Neutrophil (primary cell): ENCODE data around the gene TNS3.

Experiments
- H3K27ac ChIP-seq: fragments of 200-600 bp; sonication (generic); 2 replicates; pipeline ENCODE4 v1.5.1; 2016; ENCODE audit warnings: mild to moderate bottlenecking, moderate library complexity
- H3K27me3 ChIP-seq: fragments of 200-600 bp; sonication (generic); 2 replicates; pipeline ENCODE4 v1.6.0; 2016; ENCODE audit warnings: mild to moderate bottlenecking
- H3K36me3 ChIP-seq: fragments of 200-600 bp; sonication (generic); 2 replicates; pipeline ENCODE4 v1.5.1; 2017
- H3K4me1 ChIP-seq, 2 experiments: fragments of 200-600 bp in 1 of 2; sonication (generic) in 1 of 2; 1 replicate in 1 of 2; 2 replicates in 1 of 2; pipeline versions ENCODE4 v1.5.1 to v1.6.1; 2013 to 2016; ENCODE audit warnings: low read depth in 1 of 2, low read length in 1 of 2, mild to moderate bottlenecking in 1 of 2, moderate library complexity in 1 of 2; ENCODE audit not compliant: control insufficient read depth in 1 of 2, insufficient read depth in 1 of 2
- H3K4me3 ChIP-seq, 2 experiments: fragments of 200-600 bp in 1 of 2; sonication (generic) in 1 of 2; 1 replicate in 1 of 2; 2 replicates in 1 of 2; pipeline ENCODE4 v1.5.1; 2013 to 2016; ENCODE audit warnings: low read depth in 1 of 2, low read length in 1 of 2, mild to moderate bottlenecking in 1 of 2, moderate library complexity in 1 of 2
- H3K9me3 ChIP-seq: fragments of 200-600 bp; sonication (generic); 2 replicates; pipeline ENCODE4 v1.5.1; 2016
- TF ChIP-seq, protein P1 (sequence below): fragments of 200-600 bp; sonication (generic); IDR thresholded peaks from 2 replicates; pipeline ENCODE4 v1.5.1; 2016; ENCODE audit warnings: antibody characterized with exemption

The TNS3 gene

GRCh38 chr7:47333554-47333887 lies 248.4 kb downstream of the TNS3 start:
- Histone ChIP-seq H3K4me3 (no peak overlapping the region), H3K27me3 (no peaks in the 10 kb centered on the region), H3K27ac (no peak overlapping the region), H3K4me1 (no peaks in the 10 kb centered on the region), H3K9me3 (no peaks in the 10 kb centered on the region), H3K36me3 (no peaks in the 10 kb centered on the region)
- TF ChIP-seq, protein P1, sequence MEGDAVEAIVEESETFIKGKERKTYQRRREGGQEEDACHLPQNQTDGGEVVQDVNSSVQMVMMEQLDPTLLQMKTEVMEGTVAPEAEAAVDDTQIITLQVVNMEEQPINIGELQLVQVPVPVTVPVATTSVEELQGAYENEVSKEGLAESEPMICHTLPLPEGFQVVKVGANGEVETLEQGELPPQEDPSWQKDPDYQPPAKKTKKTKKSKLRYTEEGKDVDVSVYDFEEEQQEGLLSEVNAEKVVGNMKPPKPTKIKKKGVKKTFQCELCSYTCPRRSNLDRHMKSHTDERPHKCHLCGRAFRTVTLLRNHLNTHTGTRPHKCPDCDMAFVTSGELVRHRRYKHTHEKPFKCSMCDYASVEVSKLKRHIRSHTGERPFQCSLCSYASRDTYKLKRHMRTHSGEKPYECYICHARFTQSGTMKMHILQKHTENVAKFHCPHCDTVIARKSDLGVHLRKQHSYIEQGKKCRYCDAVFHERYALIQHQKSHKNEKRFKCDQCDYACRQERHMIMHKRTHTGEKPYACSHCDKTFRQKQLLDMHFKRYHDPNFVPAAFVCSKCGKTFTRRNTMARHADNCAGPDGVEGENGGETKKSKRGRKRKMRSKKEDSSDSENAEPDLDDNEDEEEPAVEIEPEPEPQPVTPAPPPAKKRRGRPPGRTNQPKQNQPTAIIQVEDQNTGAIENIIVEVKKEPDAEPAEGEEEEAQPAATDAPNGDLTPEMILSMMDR, result no peak

- H3K27me3 ChIP-seq, result no peaks in the 10 kb centered on the region
- no peaks in the 10 kb centered on the region for H3K9me3 ChIP-seq
- no peaks in the 10 kb centered on the region for H3K4me1 ChIP-seq
- TF ChIP-seq, protein P1, result no peak
- no peak overlapping the region for H3K27ac ChIP-seq
- H3K36me3 ChIP-seq, result no peaks in the 10 kb centered on the region
- H3K4me3 ChIP-seq, result no peak overlapping the region
Measured at GRCh38 chr7:47332681-47333553, 249.0 kb downstream of the TNS3 start.

DNA sequence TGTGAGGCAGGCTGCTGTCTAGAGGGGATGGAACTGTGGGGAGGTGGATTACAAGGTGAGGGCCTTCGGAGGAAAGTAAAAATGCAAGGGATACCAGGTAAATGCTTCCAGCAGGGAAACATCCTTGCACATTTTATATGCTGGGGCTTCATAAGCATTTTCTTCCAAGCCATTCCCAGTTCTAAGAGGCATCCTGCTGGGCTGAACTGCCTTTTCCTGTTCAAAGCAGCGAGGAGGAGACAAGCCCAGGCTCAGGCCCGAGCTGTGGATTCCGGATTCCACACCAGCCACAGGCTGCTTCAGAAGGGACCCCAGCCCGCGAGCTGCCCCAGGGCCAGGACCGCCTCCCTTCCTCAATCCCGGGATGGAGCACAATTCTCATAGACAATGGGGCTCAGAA lies 249.7 kb downstream of the TNS3 start:
- no peaks in the 10 kb centered on the region for H3K36me3 ChIP-seq
- H3K27ac ChIP-seq, result no peak overlapping the region
- no peaks in the 10 kb centered on the region for H3K4me1 ChIP-seq
- H3K9me3 ChIP-seq, result no peaks in the 10 kb centered on the region
- TF ChIP-seq, protein P1, result no peak
- H3K4me3 ChIP-seq, result no peak overlapping the region
- H3K27me3 ChIP-seq, result no peaks in the 10 kb centered on the region

DNA sequence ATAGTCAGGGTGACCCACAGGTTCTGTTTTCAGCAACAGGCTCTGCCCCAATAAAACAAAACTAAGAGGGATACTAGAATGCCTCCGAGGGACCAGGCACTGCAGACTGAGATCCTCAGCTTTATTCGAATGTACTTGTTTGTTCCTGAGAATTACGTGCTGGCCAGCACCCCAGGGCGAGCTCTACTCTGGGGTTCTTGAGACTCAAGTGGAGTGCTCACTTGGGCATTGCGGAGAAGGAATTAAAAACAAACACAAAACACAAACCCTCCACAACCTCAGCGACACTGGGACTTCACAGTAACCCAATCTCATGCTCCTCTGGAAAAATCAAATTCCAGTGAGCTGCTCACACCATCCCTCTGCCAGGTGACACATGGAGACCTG lies 250.7 kb downstream of the TNS3 start:
- no peak overlapping the region for H3K27ac ChIP-seq
- H3K4me1 ChIP-seq, result no peaks in the 10 kb centered on the region
- H3K4me3 ChIP-seq, result no peak overlapping the region

DNA sequence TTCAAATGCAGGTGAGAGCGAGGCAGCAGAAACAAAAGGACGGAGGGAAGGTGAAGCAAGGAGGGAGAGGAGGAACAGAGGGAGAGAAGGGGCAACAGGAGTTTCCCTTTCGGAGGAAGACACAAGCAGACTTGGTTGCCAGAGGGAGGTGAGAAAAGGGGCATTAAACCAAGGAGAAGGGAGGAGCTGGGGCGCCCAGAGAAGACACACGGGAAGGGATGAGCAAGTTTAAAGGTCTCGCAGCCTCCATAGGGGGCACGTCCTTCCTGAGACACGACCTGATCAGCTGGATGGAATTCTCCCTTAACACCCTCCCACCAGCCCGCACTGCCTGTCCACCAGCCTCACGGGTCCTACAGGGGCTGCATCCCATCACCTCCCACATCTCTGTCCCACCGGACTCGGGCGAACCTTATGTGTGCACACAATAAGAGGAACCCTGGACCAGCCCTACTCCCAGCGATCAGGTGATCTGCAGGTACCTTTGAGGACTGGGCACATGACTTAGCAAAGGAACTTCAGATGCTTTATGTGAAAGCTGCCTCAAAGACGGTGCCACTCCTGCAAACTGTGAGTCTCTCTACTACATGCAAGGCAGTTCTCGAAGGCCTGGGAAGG lies 251.2 kb downstream of the TNS3 start:
- H3K27me3 ChIP-seq, result no peaks in the 10 kb centered on the region
- no peaks in the 10 kb centered on the region for H3K36me3 ChIP-seq
- no peaks in the 10 kb centered on the region for H3K9me3 ChIP-seq
- no peaks in the 10 kb centered on the region for H3K4me1 ChIP-seq
- H3K27ac ChIP-seq, result no peak overlapping the region
- H3K4me3 ChIP-seq, result no peak overlapping the region
- TF ChIP-seq, protein P1, result no peak

More for the DNA sequence above, 250.7 kb downstream of the TNS3 start:
- TF ChIP-seq, protein P1, result no peak
- Histone ChIP-seq H3K36me3 (no peaks in the 10 kb centered on the region), H3K27me3 (no peaks in the 10 kb centered on the region), H3K9me3 (no peaks in the 10 kb centered on the region)
